ENCODE measurements around the gene TPRX1.
"Not testable (repeated sequence)": the region's sequence is repeated elsewhere in the genome, so short reads cannot be mapped to it uniquely, and the experiment has no call there.

GRCh38 chr19:47818221-47818620, 13.9 kb upstream of the TPRX1 start:
- not testable (repeated sequence) for TF ChIP-seq ZFP3 (CRISPR knock-in tag; IDR thresholded peaks at IDR 0.05); ZFP30 (CRISPR knock-in tag; IDR thresholded peaks at IDR 0.05); PATZ1 (CRISPR knock-in tag; IDR thresholded peaks at IDR 0.05; ENCODE audit: borderline replicate concordance); TSHZ2 (CRISPR knock-in tag; IDR thresholded peaks at IDR 0.05)

Measured in SK-N-SH treated with all-trans-retinoic acid at 6 μM for 48 hours (cell line).